Measurements from ENCODE around the gene C3AR1.
"Not testable (repeated sequence)": the region's sequence is repeated elsewhere in the genome, so short reads cannot be mapped to it uniquely, and the experiment has no call there.

The C3AR1 gene

GRCh38 chr12:8065991-8066594, at the start of gene C3AR1:
C3AR1 (minus strand) TSS chr12:8066359; CDS start chr12:8060185, 6,174 bp downstream.
- peak in 2 of 14 donors; percentile 8 to 11 for DNase-seq

GRCh38 chr12:8113117-8113516, 47.0 kb upstream of the C3AR1 start:
- DNase-seq: not testable (repeated sequence)

- peak in 12 of 14 donors; percentile 5 to 63 (median 30) for DNase-seq
These were observed 42.7 kb upstream of the C3AR1 start for GRCh38 chr12:8108808-8109398.

- no peak for DNase-seq
These were observed 33.1 kb upstream of the C3AR1 start for GRCh38 chr12:8099235-8099634.

GRCh38 chr12:8096281-8096915, 30.2 kb upstream of the C3AR1 start:
- no peak for DNase-seq

- DNase-seq: no peak
These were observed 27.1 kb upstream of the C3AR1 start for GRCh38 chr12:8093291-8093690.

- DNase-seq: no peak
These were observed 23.6 kb upstream of the C3AR1 start for GRCh38 chr12:8089716-8090115.

GRCh38 chr12:8089277-8089676, 23.1 kb upstream of the C3AR1 start:
- DNase-seq: not testable (repeated sequence)

GRCh38 chr12:8088574-8088973, 22.4 kb upstream of the C3AR1 start:
- DNase-seq: no peak

- DNase-seq: no peak
These were observed 21.5 kb upstream of the C3AR1 start for GRCh38 chr12:8087666-8088065.

- DNase-seq: not testable (repeated sequence)
These were observed 18.2 kb upstream of the C3AR1 start for GRCh38 chr12:8084351-8084750.

- no peak for DNase-seq
These were observed 16.6 kb upstream of the C3AR1 start for GRCh38 chr12:8082808-8083100.

- peak in 4 of 14 donors; percentile 5 to 48 (median 18) for DNase-seq
These were observed 15.2 kb upstream of the C3AR1 start for GRCh38 chr12:8081251-8081920.

GRCh38 chr12:8080120-8080519, 14.0 kb upstream of the C3AR1 start:
- DNase-seq: no peak

- no peak for DNase-seq
These were observed 12.8 kb upstream of the C3AR1 start for GRCh38 chr12:8078916-8079315.

- DNase-seq: peak in 2 of 14 donors; percentile 2 to 4
These were observed 12.2 kb upstream of the C3AR1 start for GRCh38 chr12:8078398-8078797.

GRCh38 chr12:8077207-8077606, 11.0 kb upstream of the C3AR1 start:
- DNase-seq: no peak

- DNase-seq: no peak
These were observed 10.2 kb upstream of the C3AR1 start for GRCh38 chr12:8076366-8076765.

- DNase-seq: no peak
These were observed 9.8 kb upstream of the C3AR1 start for GRCh38 chr12:8075935-8076334.

GRCh38 chr12:8071820-8072219, 5.7 kb upstream of the C3AR1 start:
- DNase-seq: not testable (repeated sequence)

- DNase-seq: no peak
These were observed 3.4 kb upstream of the C3AR1 start for GRCh38 chr12:8069582-8069981.

GRCh38 chr12:8064131-8064530, 2.0 kb downstream of the C3AR1 start:
- no peak for DNase-seq

GRCh38 chr12:8058506-8058905, 7.7 kb downstream of the C3AR1 start:
- DNase-seq: no peak

- DNase-seq: no peak
These were observed 8.3 kb downstream of the C3AR1 start for GRCh38 chr12:8057839-8058238.
